NCI-H2107 treated with DMSO at 0.1 percent for 48 hours (cell line): ENCODE data around the gene POTEJ.
"Not testable (repeated sequence)": the region's sequence is repeated elsewhere in the genome, so short reads cannot be mapped to it uniquely, and the experiment has no call there.

Source experiments
- DNase-seq: peaks from one replicate; lab custom pipeline; 2025; ENCODE audit not compliant: unreplicated experiment; lab: John Stamatoyannopoulos, UW

POTEJ gene

GRCh38 chr2:130601648-130602302 lies 9.5 kb upstream of the POTEJ start:
- DNase-seq, result not testable (repeated sequence)

- DNase-seq, result not testable (repeated sequence)
Observed at GRCh38 chr2:130608276-130609001, 2.8 kb upstream of the POTEJ start.

- not testable (repeated sequence) for DNase-seq
Observed at GRCh38 chr2:130609002-130609920, 2.0 kb upstream of the POTEJ start.

GRCh38 chr2:130610486-130610885 lies 754 bp upstream of the POTEJ start:
- DNase-seq, result not testable (repeated sequence)

- DNase-seq, result not testable (repeated sequence)
Observed at GRCh38 chr2:130628784-130629475, 17.7 kb downstream of the POTEJ start.

GRCh38 chr2:130638973-130639372 lies 27.7 kb downstream of the POTEJ start:
- not testable (repeated sequence) for DNase-seq

GRCh38 chr2:130641688-130642087 lies 30.4 kb downstream of the POTEJ start:
- not testable (repeated sequence) for DNase-seq

- not testable (repeated sequence) for DNase-seq
Observed at GRCh38 chr2:130649285-130649684, 38.0 kb downstream of the POTEJ start.

- not testable (repeated sequence) for DNase-seq
Observed at GRCh38 chr2:130664506-130664905, 53.3 kb downstream of the POTEJ start.

GRCh38 chr2:130665596-130665995 lies 54.4 kb downstream of the POTEJ start:
- not testable (repeated sequence) for DNase-seq

- not testable (repeated sequence) for DNase-seq
Observed at GRCh38 chr2:130667516-130667915, 56.3 kb downstream of the POTEJ start.

GRCh38 chr2:130670026-130670745 lies 58.9 kb downstream of the POTEJ start:
- not testable (repeated sequence) for DNase-seq

GRCh38 chr2:130692041-130692770 lies 81.0 kb downstream of the POTEJ start:
- not testable (repeated sequence) for DNase-seq

GRCh38 chr2:130693474-130693873 lies 82.2 kb downstream of the POTEJ start:
- DNase-seq, result not testable (repeated sequence)

GRCh38 chr2:130703250-130703649 lies 92.0 kb downstream of the POTEJ start:
- not testable (repeated sequence) for DNase-seq
